Lower lobe of right lung (tissue), 2 donors: Measurements from ENCODE around the gene NOTCH2. TPM values are rescaled to one million over a fixed set of nuclear protein-coding genes. Genes with fewer than 3 reads are reported as not detected.

Source experiments
- ATAC-seq, 2 donors: fragments of 200-7000 bp; cut with Tn5 transposase; one replicate each; pipeline ENCODE4 v1.9.1; 2020 to 2022; ENCODE audit warnings: mild to moderate bottlenecking in 2 of 2, moderate library complexity in 2 of 2
- DNase-seq: peaks from one replicate; pipeline ENCODE4 v3.0.0-alpha.2; 2020
- H3K27ac ChIP-seq: fragments of 200-600 bp; one replicate; pipeline ENCODE4 v1.8.0; 2022
- H3K27me3 ChIP-seq: fragments of 200-600 bp; one replicate; pipeline ENCODE4 v1.8.0; 2022; ENCODE audit warnings: low read depth
- H3K36me3 ChIP-seq: fragments of 200-600 bp; one replicate; pipeline ENCODE4 v1.8.0; 2022; ENCODE audit warnings: mild to moderate bottlenecking
- H3K4me1 ChIP-seq: fragments of 200-600 bp; one replicate; pipeline ENCODE4 v1.8.0; 2022
- H3K4me3 ChIP-seq: fragments of 200-600 bp; one replicate; pipeline ENCODE4 v1.8.0; 2022; ENCODE audit warnings: mild to moderate bottlenecking
- H3K9me3 ChIP-seq: fragments of 200-600 bp; one replicate; pipeline ENCODE4 v1.8.0; 2022
- CTCF ChIP-seq: fragments of 200-600 bp; IDR thresholded peaks from one replicate; pipeline ENCODE4 v1.8.0; 2022; ENCODE audit warnings: antibody characterized with exemption, mild to moderate bottlenecking
- intact Hi-C: fragments of 100-400 bp; cut with DNase I; formaldehyde crosslinking; loops from one replicate; pipeline ENCODE4 v1.11.0; 2022
- total RNA-seq: library from RNA; stranded (reverse); fragmentation: NEBNext Ultra II Directional; extraction: Animal tissue kit (Norgen Biotek cat#: 25700); gene quantifications from one replicate; pipeline ENCODE4 v1.2.1, GENCODE V29; 2021
- donor health status: DM: no; HTN: yes; CAD: no; lungs with severe emphysema.

Gene NOTCH2
- total RNA-seq, 1 donor from 2014 or later: 101 TPM

GRCh38 chr1:119975006-119975405, 94.5 kb downstream of the NOTCH2 start:
- Histone ChIP-seq H3K4me3 (no peak overlapping the region), H3K36me3 (peaks cover 19% of the 10 kb centered on the region), H3K4me1 (peaks cover 20% of the 10 kb centered on the region), H3K27ac (no peak overlapping the region), H3K9me3 (no peaks in the 10 kb centered on the region), H3K27me3 (no peaks in the 10 kb centered on the region)
- ATAC-seq: no peak
- no peak for TF ChIP-seq CTCF
- DNase-seq: no peak
- intact Hi-C loops: no loop called here

GRCh38 chr1:119974013-119974412, 95.4 kb downstream of the NOTCH2 start:
- H3K36me3 ChIP-seq: peaks cover 29% of the 10 kb centered on the region
- intact Hi-C loops: no loop called here
- no peak overlapping the region for H3K27ac ChIP-seq
- peaks cover 20% of the 10 kb centered on the region for H3K4me1 ChIP-seq
- no peak overlapping the region for H3K4me3 ChIP-seq
- no peak for ATAC-seq
- H3K27me3 ChIP-seq: no peaks in the 10 kb centered on the region
- no peak for DNase-seq
- TF ChIP-seq CTCF: no peak
- H3K9me3 ChIP-seq: no peaks in the 10 kb centered on the region

GRCh38 chr1:119971710-119972570, 97.5 kb downstream of the NOTCH2 start:
- no peak for TF ChIP-seq CTCF
- Histone ChIP-seq H3K27me3 (no peaks in the 10 kb centered on the region), H3K4me3 (no peak overlapping the region), H3K4me1 (peaks cover 7% of the 10 kb centered on the region), H3K9me3 (no peaks in the 10 kb centered on the region), H3K27ac (no peak overlapping the region), H3K36me3 (peaks cover 50% of the 10 kb centered on the region)
- DNase-seq (no peak), ATAC-seq (no peak)
- intact Hi-C loops: no loop called here

- H3K27ac ChIP-seq: no peak overlapping the region
- no peak for ATAC-seq
Measured at GRCh38 chr1:119968601-119969000, 100.9 kb downstream of the NOTCH2 start.

GRCh38 chr1:119968068-119968492, 101.4 kb downstream of the NOTCH2 start:
- no peaks in the 10 kb centered on the region for H3K9me3 ChIP-seq
- H3K27me3 ChIP-seq: no peaks in the 10 kb centered on the region
- H3K27ac ChIP-seq: no peak overlapping the region
- TF ChIP-seq CTCF: peak; percentile 79
- DNase-seq (peak; percentile 73), ATAC-seq (peak; percentile 80 to 90)
- peaks cover 80% of the 10 kb centered on the region for H3K36me3 ChIP-seq
- H3K4me3 ChIP-seq: no peak overlapping the region
- intact Hi-C loops: no loop called here
- peaks cover 10% of the 10 kb centered on the region for H3K4me1 ChIP-seq

More at GRCh38 chr1:119968601-119969000, 100.9 kb downstream of the NOTCH2 start:
- Histone ChIP-seq H3K4me1 (peaks cover 10% of the 10 kb centered on the region), H3K9me3 (no peaks in the 10 kb centered on the region), H3K27me3 (no peaks in the 10 kb centered on the region), H3K4me3 (no peak overlapping the region), H3K36me3 (peaks cover 79% of the 10 kb centered on the region)
- no peak for TF ChIP-seq CTCF
- intact Hi-C loops: no loop called here
- DNase-seq: no peak
